Activated CD4-positive, alpha-beta T cell treated with anti-CD3 and anti-CD28 coated beads for 4 hours (primary cell): ENCODE measurements around the gene TYW1B.
"Not testable (repeated sequence)": the region's sequence is repeated elsewhere in the genome, so short reads cannot be mapped to it uniquely, and the experiment has no call there.

ENCODE experiments used
- DNase-seq, 2 donors: peaks; one replicate each; pipeline ENCODE4 v3.0.0-alpha.2; 2020

The TYW1B gene

DNA sequence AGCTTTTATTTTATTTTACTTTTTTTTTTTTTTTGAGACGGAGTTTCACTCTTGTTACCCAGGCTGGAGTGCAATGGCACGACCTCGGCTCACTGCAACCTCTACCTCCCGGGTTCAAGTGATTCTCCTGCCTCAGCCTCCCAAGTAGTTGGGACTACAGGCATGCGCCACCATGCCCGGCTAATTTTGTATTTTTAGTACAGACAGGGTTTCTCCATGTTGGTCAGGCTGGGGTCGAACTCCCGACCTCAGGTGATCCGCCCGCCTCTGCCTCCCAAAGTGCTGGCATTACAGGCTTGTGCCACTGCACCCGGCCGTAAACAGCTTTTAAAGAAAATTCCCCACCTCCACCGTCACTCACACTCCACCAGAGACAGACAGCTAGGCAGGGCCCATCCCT is 19.5 kb downstream of the TYW1B start:
- not testable (repeated sequence) for DNase-seq

DNA sequence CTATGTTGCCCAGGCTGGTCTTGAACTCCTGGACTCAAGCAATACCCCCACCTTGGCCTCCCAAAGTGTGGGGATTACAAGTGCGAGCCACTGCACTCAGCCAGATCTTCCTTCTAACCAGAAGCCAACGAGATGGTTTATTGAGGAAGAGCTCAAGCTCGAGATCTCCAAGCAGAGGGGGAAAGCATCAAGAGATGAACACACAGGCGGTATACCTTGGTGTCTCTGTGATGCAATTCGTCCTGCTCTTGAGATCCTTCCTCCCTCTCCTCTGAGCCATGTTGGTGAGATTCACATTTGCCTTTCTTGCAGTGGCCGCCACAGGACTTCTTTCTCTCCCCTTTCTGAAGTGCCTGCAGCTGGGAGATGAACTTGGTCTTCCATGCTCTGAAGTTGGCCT is 21.1 kb downstream of the TYW1B start:
- DNase-seq = not testable (repeated sequence)

DNA sequence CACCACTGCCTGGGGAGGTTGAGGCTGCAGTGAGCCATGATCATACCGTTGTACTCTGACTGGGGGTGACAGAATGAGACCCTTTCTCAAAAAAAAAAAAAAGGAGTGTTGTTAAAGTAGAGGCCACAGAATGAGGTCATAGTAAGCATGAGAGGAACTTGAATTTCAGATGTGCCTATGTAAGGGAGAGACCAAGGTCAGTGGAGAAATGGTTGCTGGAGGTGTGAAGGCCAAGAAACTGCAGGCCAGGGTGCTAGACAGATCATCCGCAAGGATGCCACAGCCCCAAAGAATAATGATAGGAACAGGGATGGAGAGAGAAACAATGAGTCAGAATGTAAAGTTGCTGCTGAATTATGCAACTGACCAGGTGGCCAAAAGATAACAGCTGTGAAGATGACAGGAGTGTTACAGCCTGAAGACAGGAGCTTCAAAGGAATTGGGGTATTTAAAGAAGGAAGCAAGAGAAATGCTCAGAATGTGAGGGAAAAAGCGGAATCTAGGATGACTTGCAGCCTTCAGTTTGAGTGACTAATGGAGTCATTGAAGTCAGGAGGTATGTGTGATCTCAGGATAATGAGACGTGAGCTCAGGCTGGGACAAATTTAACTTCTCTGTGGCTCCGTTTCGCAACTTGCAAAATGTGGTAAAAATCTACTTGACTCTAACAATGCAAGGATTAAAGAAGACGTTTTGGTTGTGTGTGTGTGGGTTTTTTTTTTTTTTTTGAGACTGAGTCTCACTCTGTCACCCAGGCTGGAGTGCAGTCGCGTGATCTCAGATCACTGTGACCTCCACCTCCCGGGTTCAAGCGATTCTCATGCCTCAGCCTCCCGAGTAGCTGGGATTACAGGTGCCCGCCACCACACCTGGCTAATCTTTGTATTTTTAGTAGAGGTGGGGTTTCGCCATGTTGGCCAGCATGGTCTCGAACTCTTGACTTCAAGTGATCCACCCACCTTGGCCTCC is 22.2 kb downstream of the TYW1B start:
- no peak for DNase-seq

DNA sequence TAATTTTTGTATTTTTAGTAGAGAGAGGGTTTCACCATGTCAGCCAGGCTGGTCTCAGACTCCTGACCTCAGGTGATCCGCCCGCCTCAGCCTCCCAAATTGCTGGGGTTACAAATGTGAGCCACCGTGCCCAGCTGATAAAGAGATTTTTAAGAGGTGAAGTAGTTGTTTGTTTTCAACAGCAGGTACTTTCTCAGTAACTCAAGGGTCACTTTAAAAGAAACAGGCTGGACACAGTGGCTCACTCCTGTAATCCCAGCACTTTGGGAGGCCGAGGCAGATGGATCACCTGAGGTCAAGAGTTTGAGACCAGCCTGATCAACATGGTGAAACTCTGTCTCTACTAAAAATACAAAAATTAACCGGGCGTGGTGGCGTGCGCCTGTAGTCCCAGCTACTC is 24.2 kb downstream of the TYW1B start:
- not testable (repeated sequence) for DNase-seq

DNA sequence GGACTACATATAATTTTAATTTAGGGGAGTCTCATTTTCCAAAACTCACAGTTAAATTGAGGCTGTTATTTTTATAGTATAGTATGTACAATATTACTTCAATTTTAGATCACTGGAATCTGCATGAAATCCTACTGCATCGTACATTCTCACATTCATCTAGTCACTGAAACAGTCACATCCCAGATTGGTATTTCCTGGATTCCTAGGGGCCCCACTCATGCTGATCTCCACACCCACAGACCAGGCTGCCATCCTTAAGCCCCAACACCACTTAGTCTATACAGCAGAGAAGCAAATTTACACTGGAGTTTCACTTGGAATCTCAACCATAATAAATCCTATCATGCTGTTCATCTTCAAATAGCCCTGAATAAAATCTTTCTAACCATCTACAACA is 26.4 kb downstream of the TYW1B start:
- DNase-seq = not testable (repeated sequence)

DNA sequence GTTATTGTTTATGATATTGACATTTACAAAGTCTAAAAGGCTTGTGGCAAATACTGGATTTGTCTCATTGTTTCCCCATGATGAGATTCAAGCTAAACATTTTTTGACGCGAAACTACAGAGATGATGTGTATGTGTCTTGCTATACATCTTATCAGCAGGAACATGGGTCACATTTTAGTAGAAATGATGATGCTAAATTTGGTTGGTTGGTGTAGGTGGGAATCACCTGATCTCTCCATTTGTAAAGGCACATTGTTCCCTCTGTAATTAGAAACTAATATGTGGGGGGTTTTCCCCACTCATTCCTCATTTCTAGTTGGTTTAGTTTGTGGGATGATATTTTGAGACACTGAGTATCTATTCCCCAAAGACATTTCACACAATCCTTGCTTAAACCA is 32.6 kb downstream of the TYW1B start:
- not testable (repeated sequence) for DNase-seq

DNA sequence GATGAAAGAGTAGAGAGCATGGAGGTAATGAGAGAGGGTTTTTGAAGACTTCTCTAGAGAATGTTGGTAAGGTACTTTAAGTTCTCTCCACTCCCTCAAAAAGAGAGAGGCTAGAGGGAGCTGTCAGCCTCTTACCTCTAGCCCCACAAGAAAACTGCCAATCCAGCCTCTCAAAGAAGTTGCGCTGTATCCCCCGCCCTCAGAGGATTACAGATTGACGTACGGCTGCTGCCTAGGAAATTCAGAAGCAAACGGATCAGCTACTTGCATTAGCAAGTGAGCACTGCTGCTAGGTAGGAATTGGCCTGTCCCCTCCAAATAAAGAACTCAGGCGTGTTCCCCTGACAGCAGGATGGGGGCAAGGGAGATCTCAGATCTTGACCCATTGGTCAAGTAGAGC is 34.2 kb downstream of the TYW1B start:
- no peak for DNase-seq

DNA sequence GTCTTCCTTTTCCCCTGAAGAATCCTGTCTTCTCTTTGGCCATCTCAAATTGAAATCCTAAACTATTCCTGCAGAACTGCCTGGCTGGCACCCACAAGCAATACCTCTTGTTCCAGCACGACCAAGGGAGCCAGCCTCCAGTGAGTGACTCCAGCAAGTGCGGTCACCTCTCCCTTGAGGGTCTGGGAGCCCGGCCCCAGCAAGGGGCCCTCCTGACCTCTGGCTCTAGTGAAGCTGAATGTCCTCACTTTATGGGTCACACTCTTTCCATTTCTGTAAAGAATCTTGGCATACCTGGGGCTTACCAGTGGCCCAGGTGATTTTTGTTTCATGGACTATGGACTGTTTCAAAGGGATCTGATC is 37.3 kb downstream of the TYW1B start:
- DNase-seq = not testable (repeated sequence)

DNA sequence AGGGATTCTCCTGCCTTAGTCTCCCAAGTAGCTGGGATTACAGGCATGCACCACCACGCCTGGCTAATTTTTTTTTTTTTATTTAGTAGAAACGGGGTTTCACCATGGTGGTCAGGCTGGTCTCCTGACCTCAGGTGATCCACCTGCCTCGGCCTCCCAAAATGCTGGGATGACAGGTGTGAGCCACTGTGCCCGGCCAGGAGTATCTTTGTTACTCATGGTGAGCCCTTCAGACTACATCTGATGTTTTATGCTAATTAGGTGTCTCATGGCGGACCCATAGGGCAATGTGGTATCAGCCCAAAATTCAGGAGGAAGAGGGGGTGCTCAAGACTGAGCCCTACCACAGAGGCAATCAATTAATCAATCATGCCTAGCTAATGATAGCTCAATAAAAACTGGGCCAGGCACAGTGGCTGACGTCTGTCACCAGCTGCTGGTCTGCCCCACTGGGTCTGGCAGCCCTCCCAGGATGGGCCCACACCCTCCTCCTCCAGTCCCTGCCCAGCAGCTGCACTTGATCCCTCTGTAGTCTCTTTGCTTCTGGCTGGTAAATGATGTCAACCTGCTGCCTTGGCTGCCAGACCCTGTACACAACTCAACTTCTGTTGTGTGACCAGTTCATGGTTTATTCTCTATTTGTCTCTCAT is 37.8 kb downstream of the TYW1B start:
- not testable (repeated sequence) for DNase-seq

DNA sequence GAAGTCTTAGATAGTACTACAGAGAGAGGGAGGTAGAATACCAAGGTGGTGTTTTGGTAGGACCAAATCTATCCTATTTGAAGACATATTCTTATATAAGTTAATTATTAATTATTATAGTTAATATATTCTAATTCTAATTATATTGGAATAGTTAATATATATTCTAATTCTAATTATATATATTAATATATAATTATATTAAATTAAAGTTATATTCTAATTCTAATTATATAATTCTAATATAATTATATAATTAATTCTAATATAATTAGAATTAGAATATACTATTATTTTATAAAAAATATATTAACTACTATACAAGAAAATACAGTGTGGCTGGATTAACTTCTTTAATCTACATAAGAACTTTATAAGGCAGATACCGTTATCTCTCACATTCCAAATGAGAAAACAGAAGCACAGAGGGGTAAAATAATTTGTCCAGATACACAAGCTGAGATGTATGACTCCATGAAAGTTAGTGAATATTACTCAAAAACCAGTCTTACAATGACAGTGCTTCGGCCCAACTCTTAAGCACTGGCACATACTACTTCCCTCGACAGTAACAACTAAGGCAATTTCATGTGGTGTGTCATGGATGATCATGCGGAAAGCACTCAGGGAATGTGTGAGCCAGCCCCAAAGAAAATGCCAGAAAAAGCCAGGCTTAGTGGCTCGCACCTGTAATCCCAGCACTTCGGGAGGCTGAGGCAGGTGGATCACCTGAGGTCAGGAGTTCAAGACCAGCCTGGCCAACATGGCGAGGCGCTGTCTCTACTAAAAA is 42.6 kb downstream of the TYW1B start:
- no peak for DNase-seq

DNA sequence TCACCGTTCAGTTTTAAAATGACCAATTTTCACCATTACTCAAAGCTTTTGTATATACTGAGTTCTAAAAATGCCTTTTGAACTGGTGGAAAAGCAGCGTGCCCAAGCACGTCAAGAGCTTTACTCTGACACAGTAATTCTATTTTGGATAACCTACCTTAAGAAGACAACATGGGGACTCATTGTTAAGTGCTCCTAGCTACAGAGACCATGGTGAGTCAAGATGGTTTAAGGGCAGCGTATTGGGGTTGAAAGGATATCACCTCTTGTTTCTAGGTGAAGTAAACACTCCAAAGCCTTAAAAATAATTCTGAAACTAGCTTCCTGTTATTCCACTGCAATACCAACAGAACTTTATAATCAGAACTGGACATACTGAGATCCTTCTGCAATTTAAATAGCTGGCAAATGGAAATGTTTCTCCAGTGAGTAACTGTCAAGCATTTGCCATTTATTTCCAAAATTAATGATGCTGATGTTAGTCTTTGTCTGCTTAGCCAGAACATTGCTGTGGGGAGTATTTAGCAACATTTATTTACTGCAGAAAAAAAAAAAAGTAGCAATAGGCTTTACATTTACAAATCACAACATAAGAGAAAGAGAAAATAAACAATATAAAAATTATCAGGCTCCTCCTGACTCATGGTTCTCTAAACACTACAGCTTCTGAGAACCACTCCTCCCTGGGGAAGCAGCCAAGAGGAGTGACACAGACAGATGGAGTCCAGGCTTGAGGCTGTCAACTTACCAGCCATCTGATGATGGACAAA is 44.2 kb downstream of the TYW1B start:
- not testable (repeated sequence) for DNase-seq

DNA sequence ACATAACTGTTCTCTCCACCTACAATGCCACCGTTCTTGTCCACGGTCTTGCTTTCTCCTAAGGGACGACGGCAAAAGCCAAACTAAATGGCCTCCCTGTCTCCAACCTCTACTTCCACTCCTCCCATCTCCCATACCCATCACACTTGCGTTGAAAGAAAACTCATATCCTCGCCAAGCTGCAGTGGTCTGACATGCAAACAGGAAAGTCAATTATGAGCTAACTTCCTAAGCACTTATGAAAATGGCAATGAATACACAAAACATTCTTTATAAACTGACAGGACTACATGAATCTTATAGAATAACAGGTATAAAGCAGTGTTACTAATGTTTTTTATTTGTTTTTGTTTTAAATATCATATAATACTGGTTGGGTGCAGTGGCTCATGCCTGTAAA is 46.4 kb downstream of the TYW1B start:
- DNase-seq = no peak

DNA sequence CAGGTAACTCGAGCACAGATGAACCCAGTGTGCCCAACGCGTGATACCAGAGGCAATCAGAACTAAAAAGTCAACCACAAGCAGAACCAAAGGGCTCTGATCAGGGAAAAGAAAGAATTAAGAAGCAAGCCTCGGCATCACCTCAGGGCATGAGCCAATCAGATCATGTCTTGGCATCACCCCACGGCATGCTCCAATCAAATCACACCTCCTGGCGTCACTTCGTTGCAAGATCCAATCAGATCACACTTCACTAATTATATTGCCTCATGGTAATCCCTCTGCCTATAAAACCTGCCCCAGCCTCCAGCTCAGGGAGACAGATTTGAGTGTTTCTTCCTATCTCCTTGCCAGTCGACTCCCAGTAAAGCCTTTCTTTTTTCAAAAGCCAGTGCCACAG is 46.8 kb downstream of the TYW1B start:
- no peak for DNase-seq

DNA sequence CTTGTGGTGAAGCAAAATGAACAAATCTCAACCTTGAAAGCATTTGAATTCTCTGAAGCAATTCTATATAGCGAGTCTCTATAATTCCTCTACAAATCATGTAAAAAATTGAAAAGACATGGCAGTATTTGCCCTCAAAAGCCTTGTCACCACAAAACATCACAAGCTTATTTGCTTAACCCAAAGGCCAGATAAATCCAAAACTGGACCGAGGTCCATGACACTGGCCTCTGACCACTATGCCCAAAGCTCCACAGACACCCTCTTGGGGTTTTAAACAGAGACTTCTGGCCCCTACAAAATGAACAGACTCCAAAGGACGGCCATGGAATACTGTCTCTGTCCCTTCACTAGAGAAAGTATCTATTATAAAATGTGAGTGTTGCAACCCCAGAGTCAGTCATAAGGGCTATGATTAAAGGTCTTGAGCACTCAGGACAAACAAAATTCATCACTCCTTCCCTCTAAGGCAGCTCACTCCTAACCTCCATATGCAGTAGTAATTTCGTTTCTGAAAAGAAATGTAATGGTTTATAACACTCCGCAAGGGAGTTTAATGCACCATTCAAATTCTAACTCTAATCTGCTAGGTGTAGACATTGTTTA is 47.6 kb downstream of the TYW1B start:
- not testable (repeated sequence) for DNase-seq

DNA sequence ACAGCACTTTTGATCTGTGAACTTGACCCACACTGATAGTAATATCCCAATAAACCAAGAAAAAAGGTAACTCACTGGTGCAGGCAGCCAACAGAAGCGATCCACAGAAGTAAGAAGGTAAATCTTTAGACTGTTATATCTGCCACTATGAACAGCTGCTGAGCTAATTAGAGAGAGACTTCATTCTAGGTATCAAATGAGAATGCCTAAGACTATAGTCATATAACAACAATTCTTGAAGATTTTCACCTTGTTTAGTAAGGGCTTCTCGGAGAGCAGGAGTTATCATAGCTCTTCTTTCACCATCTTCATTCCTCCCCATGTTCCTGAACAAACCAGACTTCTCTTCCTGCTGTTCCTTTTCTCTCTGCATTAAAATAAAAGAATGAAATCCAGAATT is 50.8 kb downstream of the TYW1B start:
- not testable (repeated sequence) for DNase-seq

DNA sequence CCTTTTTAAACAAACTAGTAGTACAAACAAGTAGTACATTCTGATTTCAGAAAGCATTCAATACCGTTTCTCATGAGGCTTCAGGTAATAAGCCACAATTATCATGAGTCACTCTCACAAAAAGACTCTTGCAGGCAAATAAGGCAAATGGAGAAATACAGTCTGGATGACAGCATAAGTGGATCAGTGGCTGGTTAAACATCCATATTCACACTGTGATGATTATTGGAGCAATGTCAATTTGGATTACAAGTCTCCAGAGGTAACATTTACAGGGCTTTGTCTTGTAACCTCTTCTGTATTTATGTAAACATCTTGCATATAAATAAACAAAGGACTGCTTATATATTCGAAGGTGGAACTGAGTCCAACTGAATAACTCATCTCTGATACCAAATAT is 55.4 kb downstream of the TYW1B start:
- not testable (repeated sequence) for DNase-seq

DNA sequence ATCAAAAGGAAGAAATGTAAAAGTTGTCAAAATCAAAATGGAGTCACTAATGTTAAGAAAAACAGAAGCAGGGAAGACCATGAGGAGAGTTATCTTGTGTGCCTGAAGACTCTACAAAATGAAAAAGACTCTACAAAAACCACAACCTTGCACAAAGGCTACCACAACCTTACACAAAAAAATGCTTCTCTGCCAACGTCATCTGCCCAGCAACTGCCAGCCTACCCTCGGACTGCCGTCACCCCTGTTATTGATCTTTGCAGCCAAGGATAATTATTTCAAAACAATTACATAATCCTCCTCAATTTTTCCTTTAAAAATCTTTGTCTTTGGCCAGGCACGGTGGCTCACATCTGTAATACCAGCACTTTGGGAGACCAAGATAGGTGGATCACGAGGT is 61.0 kb downstream of the TYW1B start:
- DNase-seq = not testable (repeated sequence)

DNA sequence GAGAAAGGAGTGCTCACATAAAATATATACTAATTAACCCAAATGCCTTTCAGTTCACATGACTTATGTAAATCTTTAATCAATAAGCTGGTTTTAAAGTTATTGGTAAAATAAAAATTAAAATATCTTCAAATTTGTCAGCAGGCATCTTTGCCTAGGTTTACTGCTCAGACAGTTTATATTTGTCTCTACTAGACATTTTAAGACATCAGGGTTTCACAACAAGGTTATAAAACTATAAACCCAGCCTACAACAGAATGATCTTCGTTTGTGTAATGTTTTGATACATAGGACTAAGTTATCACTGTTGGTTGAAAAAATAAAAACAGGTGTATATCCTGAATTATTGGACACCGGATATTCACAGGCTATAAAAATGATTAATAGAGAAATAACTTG is 67.4 kb downstream of the TYW1B start:
- no peak for DNase-seq

DNA sequence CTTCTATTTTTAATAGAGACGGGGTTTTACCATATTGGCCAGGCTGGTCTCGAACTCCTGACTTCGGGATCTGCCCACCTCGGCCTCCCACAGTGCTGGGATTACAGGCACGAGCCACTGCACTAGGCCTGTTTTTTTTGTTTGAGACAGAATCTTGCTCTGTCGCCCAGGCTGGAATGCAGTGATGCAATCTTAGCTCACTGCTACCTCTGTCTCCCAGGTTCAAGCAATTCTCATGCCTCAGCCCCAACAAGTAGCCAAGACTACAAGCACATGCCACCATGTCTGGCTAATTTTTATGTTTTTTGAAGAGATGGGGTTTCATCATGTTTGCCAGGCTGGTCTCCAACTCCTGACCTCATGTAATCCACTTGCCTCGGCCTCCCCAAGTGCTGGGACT is 73.7 kb downstream of the TYW1B start:
- DNase-seq = no peak

DNA sequence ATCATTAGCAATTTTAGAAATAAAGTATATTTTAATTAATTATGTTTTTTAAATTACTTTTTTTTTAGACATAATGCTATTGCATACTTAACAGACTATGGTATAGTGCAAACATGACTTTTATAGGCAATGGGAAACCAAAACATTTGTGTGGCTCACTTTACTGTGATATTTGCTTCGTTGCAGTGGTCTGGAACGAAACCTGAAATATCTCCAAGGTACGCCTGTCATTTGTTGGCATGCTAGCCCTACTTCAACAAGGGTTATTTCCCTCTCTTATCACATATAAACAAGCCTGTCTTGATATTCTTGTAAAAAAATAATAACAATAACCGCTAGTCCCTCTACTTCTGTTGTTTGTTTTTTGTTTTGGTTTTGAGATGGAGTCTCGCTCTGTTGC is 74.2 kb downstream of the TYW1B start:
- no peak for DNase-seq

DNA sequence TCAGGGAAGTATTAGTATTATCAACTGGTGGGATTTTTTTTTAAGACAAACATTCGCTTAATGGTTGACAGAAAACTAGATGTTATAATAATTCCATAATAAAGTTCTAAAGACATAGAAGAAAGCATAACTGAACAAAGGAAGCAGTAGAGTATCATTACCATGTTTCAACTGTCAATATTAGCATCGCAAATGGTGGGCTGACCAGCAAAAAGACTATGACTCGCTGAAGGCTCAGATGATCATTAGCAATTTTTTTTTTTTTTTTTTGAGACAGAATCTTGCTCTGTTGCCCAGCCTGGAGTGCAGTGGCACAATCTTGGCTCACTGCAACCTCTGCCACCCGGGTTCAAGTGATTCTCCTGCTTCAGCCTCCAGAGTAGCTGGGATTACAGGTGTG is 74.8 kb downstream of the TYW1B start:
- DNase-seq = not testable (repeated sequence)

DNA sequence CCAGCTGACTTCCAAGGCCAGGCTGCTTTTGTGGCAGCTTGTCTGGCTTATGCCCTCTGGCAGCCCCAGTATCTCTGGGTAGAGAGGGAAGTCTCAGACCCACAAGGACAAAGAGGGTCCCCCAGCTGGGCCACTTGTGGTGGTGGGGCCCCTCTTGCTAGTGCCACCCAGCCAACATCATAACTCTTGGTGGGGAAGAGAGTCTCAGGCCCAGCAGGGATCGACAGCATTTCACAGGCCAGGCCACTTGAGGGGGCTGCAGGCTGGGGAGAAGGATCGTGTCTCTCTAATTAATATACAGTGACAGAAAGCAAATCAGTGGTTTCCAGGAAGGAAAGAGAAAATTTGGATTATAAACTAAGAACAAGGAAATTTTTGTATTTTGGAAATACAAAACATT is 76.0 kb downstream of the TYW1B start:
- no peak for DNase-seq
